H1 (cell line): ENCODE measurements around the gene MDM4. TPM values are rescaled to one million over a fixed set of nuclear protein-coding genes. Genes with fewer than 3 reads are reported as not detected.

ENCODE experiments used
- CTCF ChIA-PET: fragments of 300-600 bp; sonication (Branson Sonifier 250); formaldehyde crosslinking; loops from one replicate; lab custom pipeline; 2021; ENCODE audit not compliant: partially characterized antibody; lab: Charles Lee
- POLR2A ChIA-PET: fragments of 300-600 bp; sonication (Branson Sonifier 250); formaldehyde crosslinking; loops from one replicate; lab custom pipeline; 2021; ENCODE audit warnings: inconsistent platforms; ENCODE audit not compliant: partially characterized antibody; lab: Charles Lee
- DNase-seq, 2 experiments: peaks; one replicate each; pipeline versions ENCODE4 v3.0.0 to v3.0.0-alpha.2; 2010 to 2022; ENCODE audit warnings: low spot score in 2 of 2, low read depth in 1 of 2, mixed read lengths in 1 of 2
- FAIRE-seq: peaks from 2 replicates; lab custom pipeline; 2011; peaks lifted over from hg19 to GRCh38; lab: Jason Lieb, UNC
- H2AFZ ChIP-seq: 2 replicates; pipeline ENCODE4 v1.8.1; 2012; ENCODE audit warnings: low read length, inconsistent platforms
- H2AK5ac ChIP-seq: 2 replicates; pipeline ENCODE4 v1.6.1; 2013; ENCODE audit warnings: low read depth, low read length
- H2BK120ac ChIP-seq: replicated peaks from 2 replicates; pipeline ENCODE3; 2013; ENCODE audit warnings: low read depth, low read length, inconsistent platforms
- H2BK12ac ChIP-seq: 2 replicates; pipeline ENCODE4 v1.6.1; 2013; ENCODE audit warnings: low read depth, low read length
- H2BK15ac ChIP-seq: 2 replicates; pipeline ENCODE4 v1.6.1; 2013; ENCODE audit warnings: low read length
- H2BK20ac ChIP-seq: 2 replicates; pipeline ENCODE4 v1.6.1; 2013; ENCODE audit warnings: low read length
- H2BK5ac ChIP-seq: 2 replicates; pipeline ENCODE4 v1.6.1; 2013; ENCODE audit warnings: low read depth, low read length
- H3K14ac ChIP-seq: 2 replicates; pipeline ENCODE4 v1.6.1; 2013; ENCODE audit warnings: inconsistent platforms; ENCODE audit not compliant: insufficient read length
- H3K18ac ChIP-seq: 2 replicates; pipeline ENCODE4 v1.6.1; 2013; ENCODE audit warnings: low read length; ENCODE audit errors: extremely low read depth
- H3K23ac ChIP-seq: 2 replicates; pipeline ENCODE4 v1.6.1; 2013; ENCODE audit warnings: inconsistent platforms; ENCODE audit not compliant: insufficient read length
- H3K23me2 ChIP-seq: 2 replicates; pipeline ENCODE4 v1.6.1; 2013; ENCODE audit warnings: low read depth, low read length
- H3K27ac ChIP-seq: 2 replicates; pipeline ENCODE4 v1.6.1; 2011; ENCODE audit warnings: low read depth, low read length, inconsistent platforms
- H3K27me3 ChIP-seq, 4 experiments: replicated peaks in 1 of 4; 1 replicate in 1 of 4; 2 replicates in 3 of 4; pipeline versions ENCODE4 v1.6.1 to v1.8.1; 2011 to 2013; ENCODE audit warnings: low read length in 3 of 4, mild to moderate bottlenecking in 3 of 4, inconsistent platforms in 2 of 4, mixed read lengths in 2 of 4, moderate library complexity in 1 of 4; ENCODE audit not compliant: control insufficient read depth in 3 of 4, insufficient read depth in 3 of 4; ENCODE audit errors: extremely low read depth in 1 of 4
- H3K36me3 ChIP-seq, 4 experiments: 2 replicates each; pipeline versions ENCODE4 v1.6.1 to v1.8.1; 2011 to 2013; ENCODE audit warnings: mild to moderate bottlenecking in 4 of 4, low read length in 3 of 4, moderate library complexity in 2 of 4, control low read depth in 1 of 4, inconsistent platforms in 1 of 4; ENCODE audit not compliant: insufficient read depth in 4 of 4, control insufficient read depth in 2 of 4
- H3K4ac ChIP-seq: replicated peaks from 2 replicates; pipeline ENCODE3; 2013; ENCODE audit warnings: low read length, low read depth, mixed read lengths, inconsistent platforms; ENCODE audit not compliant: insufficient read length
- H3K4me1 ChIP-seq, 4 experiments: replicated peaks in 1 of 4; 1 replicate in 1 of 4; 2 replicates in 3 of 4; pipeline versions ENCODE4 v1.6.1 to v1.8.1; 2011 to 2013; ENCODE audit warnings: low read length in 3 of 4, inconsistent platforms in 2 of 4, mixed read lengths in 1 of 4; ENCODE audit not compliant: insufficient read depth in 4 of 4, control insufficient read depth in 3 of 4
- H3K4me2 ChIP-seq, 2 experiments: 2 replicates each; pipeline versions ENCODE4 v1.6.1 to v1.8.1; 2011 to 2013; ENCODE audit warnings: low read depth in 2 of 2, low read length in 2 of 2, control low read depth in 1 of 2, inconsistent platforms in 1 of 2, mild to moderate bottlenecking in 1 of 2; ENCODE audit not compliant: insufficient read depth in 1 of 2
- H3K4me3 ChIP-seq, 4 experiments: fragments of 200-600, 300-600 bp in 1 of 4; sonication (generic), shearing (Covaris generic), sonication (Bioruptor Twin) in 1 of 4; 2 replicates each; pipeline versions ENCODE4 v1.5.1 to v1.8.1; 2011 to 2016; ENCODE audit warnings: low read length in 4 of 4, low read depth in 3 of 4, control low read depth in 2 of 4, inconsistent platforms in 2 of 4, mild to moderate bottlenecking in 2 of 4, mixed read lengths in 1 of 4, moderate library complexity in 1 of 4; ENCODE audit not compliant: insufficient read depth in 2 of 4; ENCODE audit errors: extremely low read depth in 1 of 4
- H3K56ac ChIP-seq: replicated peaks from 2 replicates; pipeline ENCODE3; 2013; ENCODE audit warnings: low read depth, mild to moderate bottlenecking, mixed read lengths, low read length, inconsistent platforms; ENCODE audit not compliant: insufficient read length
- H3K79me1 ChIP-seq: 2 replicates; pipeline ENCODE4 v1.6.1; 2013; ENCODE audit warnings: low read depth, low read length, control low read depth
- H3K79me2 ChIP-seq, 2 experiments: 2 replicates each; pipeline versions ENCODE4 v1.6.1 to v1.8.1; 2012 to 2013; ENCODE audit warnings: low read length in 2 of 2, mild to moderate bottlenecking in 2 of 2, inconsistent platforms in 1 of 2; ENCODE audit not compliant: insufficient read depth in 2 of 2, control insufficient read depth in 1 of 2
- H3K9ac ChIP-seq, 4 experiments: replicated peaks in 1 of 4; 1 replicate in 1 of 4; 2 replicates in 3 of 4; pipeline versions ENCODE4 v1.6.1 to v1.8.1; 2011 to 2013; ENCODE audit warnings: low read depth in 3 of 4, low read length in 3 of 4, control low read depth in 2 of 4, mild to moderate bottlenecking in 2 of 4, moderate library complexity in 2 of 4, inconsistent platforms in 1 of 4; ENCODE audit errors: extremely low read depth in 1 of 4
- H3K9me3 ChIP-seq, 2 experiments: 2 replicates each; pipeline versions ENCODE4 v1.6.1 to v1.8.1; 2012 to 2013; ENCODE audit warnings: mild to moderate bottlenecking in 2 of 2, moderate library complexity in 2 of 2, control low read depth in 1 of 2, inconsistent platforms in 1 of 2, low read depth in 1 of 2, low read length in 1 of 2, mixed read lengths in 1 of 2; ENCODE audit not compliant: insufficient read depth in 2 of 2
- H4K20me1 ChIP-seq, 2 experiments: replicated peaks in 1 of 2; 2 replicates each; pipeline versions ENCODE3 to v1.8.1; 2011 to 2013; ENCODE audit warnings: inconsistent platforms in 2 of 2, low read length in 2 of 2, mild to moderate bottlenecking in 1 of 2; ENCODE audit not compliant: insufficient read depth in 2 of 2, control insufficient read depth in 1 of 2
- H4K5ac ChIP-seq: 2 replicates; pipeline ENCODE4 v1.6.1; 2013; ENCODE audit warnings: low read length, low read depth, mixed read lengths, inconsistent platforms; ENCODE audit not compliant: insufficient read length
- H4K8ac ChIP-seq: 2 replicates; pipeline ENCODE4 v1.8.0; 2013; ENCODE audit warnings: mild to moderate bottlenecking, moderate library complexity, low read length, inconsistent platforms; ENCODE audit not compliant: insufficient read depth; ENCODE audit errors: extremely low read depth
- H4K91ac ChIP-seq: replicated peaks from 2 replicates; pipeline ENCODE3; 2013; ENCODE audit warnings: low read length, mixed read lengths, inconsistent platforms; ENCODE audit not compliant: insufficient read length
- EGR1 ChIP-seq: IDR thresholded peaks from 2 replicates; pipeline ENCODE4 v1.6.1; 2011; ENCODE audit warnings: low read depth, low read length, borderline replicate concordance
- polyA plus RNA-seq, 7 experiments: library from polyadenylated mRNA; depleted of rRNA in 3 of 7; stranded (reverse) in 5 of 7; unstranded in 2 of 7; fragments of >200 nt in 5 of 7; fragments of 200-250 nt in 2 of 7; gene quantifications; 1 replicate in 5 of 7; 2 replicates in 1 of 7; 4 replicates in 1 of 7; pipeline versions ENCODE4 v1.2.1 to v1.2.3, GENCODE V29; 2011 to 2013; ENCODE audit warnings: missing spikeins in 2 of 7, mixed read lengths in 2 of 7
- total RNA-seq: library from RNA; stranded (reverse); fragmentation: NEBNext Ultra II Directional; extraction: Animal tissue kit (Norgen Biotek cat#: 25700); gene quantifications from 2 replicates; pipeline ENCODE4 v1.2.1, GENCODE V29; 2021
- TF ChIP-seq, protein P1 (sequence below): IDR thresholded peaks from 2 replicates; pipeline ENCODE4 v1.6.1; 2012; ENCODE audit warnings: inconsistent platforms

The MDM4 gene
- total and polyA plus RNA-seq, 2 of the 8 experiments (the other 6 are each of a cell fraction or from before 2014, with no cell fraction given): 10.8 to 84.9 TPM

DNA sequence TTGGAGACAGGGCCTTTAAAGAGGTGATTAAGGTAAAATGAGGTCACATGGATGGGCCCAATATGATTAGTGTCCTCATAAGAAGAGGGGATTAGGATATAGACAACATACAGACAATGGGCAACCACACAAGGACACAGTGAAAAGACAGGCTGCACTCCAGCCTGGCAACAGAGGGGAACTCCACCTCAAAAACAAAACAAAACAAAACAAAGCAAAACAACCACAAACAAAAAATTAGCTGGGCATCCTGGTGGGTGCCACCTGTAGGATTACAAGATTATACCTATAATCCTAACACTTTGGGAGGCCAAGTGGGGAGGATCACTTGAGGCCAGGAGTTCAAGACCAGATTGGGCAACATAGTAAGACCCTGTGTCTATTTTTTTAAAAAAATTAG is 4.8 kb upstream of the MDM4 start:
- Histone ChIP-seq H3K56ac (no peak overlapping the region), H2BK5ac (no peak overlapping the region), H3K27me3 (no peaks in the 10 kb centered on the region), H4K91ac (no peak overlapping the region), H3K36me3 (no peaks in the 10 kb centered on the region), H3K79me2 (no peaks in the 10 kb centered on the region; a peak in 1 of 4 replicates), H3K23ac (no peak overlapping the region), H2AK5ac (no peak overlapping the region), H4K20me1 (peaks cover 0 to 2% of the 10 kb centered on the region in 2 experiments), H2BK15ac (no peak overlapping the region), H4K5ac (no peak overlapping the region), H3K79me1 (no peaks in the 10 kb centered on the region), H2BK120ac (no peak overlapping the region), H3K9me3 (no peaks in the 10 kb centered on the region), H3K27ac (no peak overlapping the region), H3K4me1 (no peaks in the 10 kb centered on the region), H3K4ac (no peak overlapping the region), H3K4me2 (no peak overlapping the region), H2BK20ac (no peak overlapping the region), H3K18ac (no peak overlapping the region), H4K8ac (no peak overlapping the region), H2AFZ (no peak overlapping the region), H3K9ac (no peak overlapping the region), H2BK12ac (no peak overlapping the region), H3K4me3 (no peak overlapping the region), H3K14ac (no peak overlapping the region), H3K23me2 (peaks cover 2% of the 10 kb centered on the region; the same call in 1 of the 2 replicates)
- TF ChIP-seq, protein P1, sequence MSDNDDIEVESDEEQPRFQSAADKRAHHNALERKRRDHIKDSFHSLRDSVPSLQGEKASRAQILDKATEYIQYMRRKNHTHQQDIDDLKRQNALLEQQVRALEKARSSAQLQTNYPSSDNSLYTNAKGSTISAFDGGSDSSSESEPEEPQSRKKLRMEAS: no peak
- no peak for TF ChIP-seq EGR1
- ChIA-PET POLR2A (no interaction called here), CTCF (interaction anchor here (0.6 to 49.0 kb wide), 2 partner anchors 48 to 67 kb away, joined by 3 to 2124 read pairs; no protein-coding TSS in a partner anchor)
- FAIRE-seq (no peak), DNase-seq (no peak)
